ENCODE measurements around the gene DUSP22.

DUSP22 gene

GRCh38 chr6:372336-372911 is 80.1 kb downstream of the DUSP22 start:
- H3K27me3 ChIP-seq (ENCODE audit: low read depth, low read length) = peaks cover 61% of the 10 kb centered on the region

GRCh38 chr6:373031-373430 is 80.7 kb downstream of the DUSP22 start:
- no peaks in the 10 kb centered on the region for H3K9me3 ChIP-seq (ENCODE audit: insufficient read depth, low read length)
- H4K20me1 ChIP-seq (ENCODE audit: insufficient read depth, low read length) = no peaks in the 10 kb centered on the region
- no peak overlapping the region for H2AFZ ChIP-seq (ENCODE audit: low read depth, low read length)
- H3K79me2 ChIP-seq (ENCODE audit: low read length) = no peaks in the 10 kb centered on the region
- H3K36me3 ChIP-seq (replicated peaks; ENCODE audit: low read depth, low read length) = no peaks in the 10 kb centered on the region
- no peak for TF ChIP-seq CTCF (IDR thresholded peaks at IDR 0.05; ENCODE audit: low read depth, low read length)
- TF ChIP-seq EZH2phosphoT487 (IDR thresholded peaks at IDR 0.05; ENCODE audit: low read depth) = no peak
- H3K27ac ChIP-seq (ENCODE audit: low read length) = no peak overlapping the region
- H3K4me3 ChIP-seq (ENCODE audit: low read length) = no peak overlapping the region
- peaks cover 54% of the 10 kb centered on the region for H3K27me3 ChIP-seq (ENCODE audit: low read depth, low read length)
- peak overlapping the region; percentile 34; the same call in 1 of the 2 replicates for H3K4me2 ChIP-seq (ENCODE audit: low read length)
- H3K4me1 ChIP-seq (ENCODE audit: low read length) = peaks cover 29% of the 10 kb centered on the region
- H3K9ac ChIP-seq (ENCODE audit: low read length) = no peak overlapping the region

More at GRCh38 chr6:372336-372911, 80.1 kb downstream of the DUSP22 start:
- H3K36me3 ChIP-seq (replicated peaks; ENCODE audit: low read depth, low read length) = no peaks in the 10 kb centered on the region
- H2AFZ ChIP-seq (ENCODE audit: low read depth, low read length) = no peak overlapping the region
- no peaks in the 10 kb centered on the region for H4K20me1 ChIP-seq (ENCODE audit: insufficient read depth, low read length)
- no peak overlapping the region for H3K4me3 ChIP-seq (ENCODE audit: low read length)
- no peak overlapping the region for H3K27ac ChIP-seq (ENCODE audit: low read length)
- peak overlapping the region; percentile 34 for H3K4me2 ChIP-seq (ENCODE audit: low read length)
- H3K4me1 ChIP-seq (ENCODE audit: low read length) = peaks cover 23% of the 10 kb centered on the region
- no peaks in the 10 kb centered on the region for H3K79me2 ChIP-seq (ENCODE audit: low read length)
- no peaks in the 10 kb centered on the region for H3K9me3 ChIP-seq (ENCODE audit: insufficient read depth, low read length)
- no peak for TF ChIP-seq CTCF (IDR thresholded peaks at IDR 0.05; ENCODE audit: low read depth, low read length)
- no peak for TF ChIP-seq EZH2phosphoT487 (IDR thresholded peaks at IDR 0.05; ENCODE audit: low read depth)
- no peak overlapping the region for H3K9ac ChIP-seq (ENCODE audit: low read length)

GRCh38 chr6:373773-374724 is 81.8 kb downstream of the DUSP22 start:
- no peaks in the 10 kb centered on the region for H4K20me1 ChIP-seq (ENCODE audit: insufficient read depth, low read length)
- no peaks in the 10 kb centered on the region for H3K79me2 ChIP-seq (ENCODE audit: low read length)
- TF ChIP-seq CTCF (IDR thresholded peaks at IDR 0.05; ENCODE audit: low read depth, low read length) = no peak
- TF ChIP-seq EZH2phosphoT487 (IDR thresholded peaks at IDR 0.05; ENCODE audit: low read depth) = no peak
- H3K9me3 ChIP-seq (ENCODE audit: insufficient read depth, low read length) = no peaks in the 10 kb centered on the region
- H3K9ac ChIP-seq (ENCODE audit: low read length) = no peak overlapping the region
- H3K4me3 ChIP-seq (ENCODE audit: low read length) = no peak overlapping the region
- H3K27ac ChIP-seq (ENCODE audit: low read length) = no peak overlapping the region
- H3K36me3 ChIP-seq (replicated peaks; ENCODE audit: low read depth, low read length) = no peaks in the 10 kb centered on the region
- peaks cover 53% of the 10 kb centered on the region for H3K27me3 ChIP-seq (ENCODE audit: low read depth, low read length)
- no peak overlapping the region for H2AFZ ChIP-seq (ENCODE audit: low read depth, low read length)
- H3K4me1 ChIP-seq (ENCODE audit: low read length) = peaks cover 39% of the 10 kb centered on the region
- H3K4me2 ChIP-seq (ENCODE audit: low read length) = no peak overlapping the region

GRCh38 chr6:374956-375355 is 82.7 kb downstream of the DUSP22 start:
- H3K4me2 ChIP-seq (ENCODE audit: low read length) = no peak overlapping the region
- no peak overlapping the region for H2AFZ ChIP-seq (ENCODE audit: low read depth, low read length)
- no peaks in the 10 kb centered on the region for H3K36me3 ChIP-seq (replicated peaks; ENCODE audit: low read depth, low read length)
- H3K4me1 ChIP-seq (ENCODE audit: low read length) = peaks cover 48% of the 10 kb centered on the region
- H3K79me2 ChIP-seq (ENCODE audit: low read length) = no peaks in the 10 kb centered on the region
- no peak overlapping the region for H3K9ac ChIP-seq (ENCODE audit: low read length)
- no peaks in the 10 kb centered on the region for H4K20me1 ChIP-seq (ENCODE audit: insufficient read depth, low read length)
- TF ChIP-seq CTCF (IDR thresholded peaks at IDR 0.05; ENCODE audit: low read depth, low read length) (no peak), EZH2phosphoT487 (IDR thresholded peaks at IDR 0.05; ENCODE audit: low read depth) (no peak)
- H3K27ac ChIP-seq (ENCODE audit: low read length) = no peak overlapping the region
- H3K9me3 ChIP-seq (ENCODE audit: insufficient read depth, low read length) = no peaks in the 10 kb centered on the region
- H3K4me3 ChIP-seq (ENCODE audit: low read length) = no peak overlapping the region
- H3K27me3 ChIP-seq (ENCODE audit: low read depth, low read length) = peaks cover 59% of the 10 kb centered on the region
